ENCODE measurements around the gene HOXA7.
A peak's percentile ranks its signal among the peaks of the same experiment; 100 is the strongest.

HOXA7 gene

GRCh38 chr7:27161214-27161720 is 4.8 kb upstream of the HOXA7 start:
- Mint-ChIP-seq H3K4me1 (peaks cover 34% of the 10 kb centered on the region), H3K36me3 (ENCODE audit: insufficient read depth) (peaks cover 32% of the 10 kb centered on the region), H3K27me3 (peaks cover 80% of the 10 kb centered on the region), H3K27ac (ENCODE audit: low read depth) (no peak overlapping the region), H3K9me3 (no peaks in the 10 kb centered on the region), H3K4me3 (peak overlapping the region; percentile 59)
- no peak for ATAC-seq (replicated peaks; ENCODE audit: extremely low read depth, poor library complexity, severe bottlenecking)
- no peak for DNase-seq (ENCODE audit: low spot score in 2 of 2)

GRCh38 chr7:27160546-27161213 is 4.2 kb upstream of the HOXA7 start:
- Mint-ChIP-seq H3K36me3 (ENCODE audit: insufficient read depth) (peaks cover 33% of the 10 kb centered on the region), H3K4me3 (peak overlapping the region; percentile 59), H3K27me3 (peaks cover 80% of the 10 kb centered on the region), H3K9me3 (no peaks in the 10 kb centered on the region), H3K4me1 (peaks cover 31% of the 10 kb centered on the region), H3K27ac (ENCODE audit: low read depth) (no peak overlapping the region)
- ATAC-seq (replicated peaks; ENCODE audit: extremely low read depth, poor library complexity, severe bottlenecking) (peak; percentile 65), DNase-seq (ENCODE audit: low spot score in 2 of 2) (peak; percentile 74 to 85)

DNA sequence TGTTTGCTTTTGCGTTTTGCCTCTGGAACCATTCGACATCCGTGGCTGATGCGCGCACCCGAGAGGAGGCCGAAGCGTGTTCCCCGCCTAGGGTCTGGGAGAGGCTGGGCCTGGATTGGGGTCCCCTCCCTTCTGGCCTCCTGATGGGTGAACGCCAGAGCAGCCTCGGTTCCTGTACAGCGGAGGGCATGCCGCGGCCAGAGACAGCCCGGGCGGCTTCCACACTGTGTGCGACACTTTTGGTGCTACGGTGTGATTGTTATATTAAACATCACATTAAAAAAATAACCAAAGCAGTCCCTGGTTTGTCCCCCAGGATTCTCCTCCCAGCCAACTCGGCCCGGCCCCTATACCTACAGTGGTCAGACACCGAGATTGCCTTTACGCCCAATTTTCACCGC is 3.7 kb upstream of the HOXA7 start:
- peak overlapping the region; percentile 59 for H3K4me3 Mint-ChIP-seq
- DNase-seq (ENCODE audit: low spot score in 2 of 2), result no peak
- H3K36me3 Mint-ChIP-seq (ENCODE audit: insufficient read depth), result peaks cover 31% of the 10 kb centered on the region
- H3K27ac Mint-ChIP-seq (ENCODE audit: low read depth), result no peak overlapping the region
- no peaks in the 10 kb centered on the region for H3K9me3 Mint-ChIP-seq
- ATAC-seq (replicated peaks; ENCODE audit: extremely low read depth, poor library complexity, severe bottlenecking), result no peak
- peaks cover 82% of the 10 kb centered on the region for H3K27me3 Mint-ChIP-seq
- H3K4me1 Mint-ChIP-seq, result peaks cover 33% of the 10 kb centered on the region

GRCh38 chr7:27159266-27160144 is 3.0 kb upstream of the HOXA7 start:
- no peak overlapping the region for H3K27ac Mint-ChIP-seq (ENCODE audit: low read depth)
- H3K27me3 Mint-ChIP-seq, result peaks cover 87% of the 10 kb centered on the region
- H3K36me3 Mint-ChIP-seq (ENCODE audit: insufficient read depth), result peaks cover 32% of the 10 kb centered on the region
- DNase-seq (ENCODE audit: low spot score in 2 of 2) (no peak), ATAC-seq (replicated peaks; ENCODE audit: extremely low read depth, poor library complexity, severe bottlenecking) (no peak)
- H3K4me1 Mint-ChIP-seq, result peaks cover 38% of the 10 kb centered on the region
- H3K4me3 Mint-ChIP-seq, result peak overlapping the region; percentile 59
- no peaks in the 10 kb centered on the region for H3K9me3 Mint-ChIP-seq

- no peak for DNase-seq (ENCODE audit: low spot score in 2 of 2)
- Mint-ChIP-seq H3K36me3 (ENCODE audit: insufficient read depth) (peaks cover 29% of the 10 kb centered on the region), H3K4me1 (peaks cover 44% of the 10 kb centered on the region), H3K4me3 (no peak overlapping the region), H3K9me3 (no peaks in the 10 kb centered on the region), H3K27me3 (peaks cover 87% of the 10 kb centered on the region), H3K27ac (ENCODE audit: low read depth) (peak overlapping the region; percentile 84)
- ATAC-seq (replicated peaks; ENCODE audit: extremely low read depth, poor library complexity, severe bottlenecking), result no peak
Observed at GRCh38 chr7:27158436-27159265, 2.2 kb upstream of the HOXA7 start.

DNA sequence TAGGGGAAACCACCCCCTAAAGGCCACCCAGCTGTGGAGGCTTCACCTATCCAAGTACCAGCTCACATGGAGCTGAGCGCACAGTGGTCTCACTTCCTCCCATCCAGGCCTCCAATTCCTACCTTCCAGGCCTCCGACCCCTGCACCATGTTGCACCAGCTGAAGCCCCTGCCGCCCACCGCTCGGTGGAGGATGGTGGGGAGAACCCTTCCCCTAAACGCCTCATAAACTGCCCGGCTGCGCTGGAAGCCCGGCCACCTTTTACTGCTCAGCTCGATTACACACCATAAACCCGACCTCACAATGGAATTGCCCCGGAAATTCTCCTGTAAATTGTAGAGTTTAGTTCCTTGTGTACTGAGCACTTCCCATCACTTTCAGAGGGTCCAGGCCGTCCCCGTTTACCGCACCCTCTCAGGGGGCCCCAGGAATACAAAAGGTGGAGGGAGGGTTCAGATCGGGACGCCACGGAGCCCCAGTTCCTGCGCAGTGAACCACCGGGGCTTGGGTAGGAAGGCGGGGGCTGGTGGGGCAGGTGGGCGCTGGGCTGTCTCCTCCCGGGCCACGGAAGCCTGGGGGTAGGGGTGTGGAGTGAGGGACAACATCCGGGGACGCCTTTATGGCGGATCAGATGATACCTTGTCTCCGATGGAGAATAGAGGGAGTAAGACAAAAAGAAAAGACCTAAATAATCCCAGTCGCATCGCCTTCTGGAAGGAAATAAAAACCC is 1.4 kb upstream of the HOXA7 start:
- Mint-ChIP-seq H3K9me3 (no peaks in the 10 kb centered on the region), H3K36me3 (ENCODE audit: insufficient read depth) (peaks cover 29% of the 10 kb centered on the region), H3K4me3 (peak overlapping the region; percentile 48), H3K27ac (ENCODE audit: low read depth) (peak overlapping the region; percentile 84), H3K27me3 (peaks cover 87% of the 10 kb centered on the region), H3K4me1 (peaks cover 44% of the 10 kb centered on the region)
- ATAC-seq (replicated peaks; ENCODE audit: extremely low read depth, poor library complexity, severe bottlenecking), result no peak
- no peak for DNase-seq (ENCODE audit: low spot score in 2 of 2)

GRCh38 chr7:27156916-27157701 is 634 bp upstream of the HOXA7 start:
- no peak for ATAC-seq (replicated peaks; ENCODE audit: extremely low read depth, poor library complexity, severe bottlenecking)
- peaks cover 29% of the 10 kb centered on the region for H3K36me3 Mint-ChIP-seq (ENCODE audit: insufficient read depth)
- no peak for DNase-seq (ENCODE audit: low spot score in 2 of 2)
- H3K4me1 Mint-ChIP-seq, result peaks cover 47% of the 10 kb centered on the region
- peaks cover 87% of the 10 kb centered on the region for H3K27me3 Mint-ChIP-seq
- H3K27ac Mint-ChIP-seq (ENCODE audit: low read depth), result peak overlapping the region; percentile 84
- H3K4me3 Mint-ChIP-seq, result peak overlapping the region; percentile 48
- H3K9me3 Mint-ChIP-seq, result no peaks in the 10 kb centered on the region

- no peak for ATAC-seq (replicated peaks; ENCODE audit: extremely low read depth, poor library complexity, severe bottlenecking)
- peak overlapping the region; percentile 58 for H3K4me3 Mint-ChIP-seq
- no peak for DNase-seq (ENCODE audit: low spot score in 2 of 2)
- peak overlapping the region; percentile 79 for H3K27ac Mint-ChIP-seq (ENCODE audit: low read depth)
- H3K27me3 Mint-ChIP-seq, result peaks cover 93% of the 10 kb centered on the region
- no peaks in the 10 kb centered on the region for H3K9me3 Mint-ChIP-seq
- H3K36me3 Mint-ChIP-seq (ENCODE audit: insufficient read depth), result peaks cover 36% of the 10 kb centered on the region
- H3K4me1 Mint-ChIP-seq, result peaks cover 55% of the 10 kb centered on the region
Observed at GRCh38 chr7:27155816-27156507, 513 bp downstream of the HOXA7 start.

DNA sequence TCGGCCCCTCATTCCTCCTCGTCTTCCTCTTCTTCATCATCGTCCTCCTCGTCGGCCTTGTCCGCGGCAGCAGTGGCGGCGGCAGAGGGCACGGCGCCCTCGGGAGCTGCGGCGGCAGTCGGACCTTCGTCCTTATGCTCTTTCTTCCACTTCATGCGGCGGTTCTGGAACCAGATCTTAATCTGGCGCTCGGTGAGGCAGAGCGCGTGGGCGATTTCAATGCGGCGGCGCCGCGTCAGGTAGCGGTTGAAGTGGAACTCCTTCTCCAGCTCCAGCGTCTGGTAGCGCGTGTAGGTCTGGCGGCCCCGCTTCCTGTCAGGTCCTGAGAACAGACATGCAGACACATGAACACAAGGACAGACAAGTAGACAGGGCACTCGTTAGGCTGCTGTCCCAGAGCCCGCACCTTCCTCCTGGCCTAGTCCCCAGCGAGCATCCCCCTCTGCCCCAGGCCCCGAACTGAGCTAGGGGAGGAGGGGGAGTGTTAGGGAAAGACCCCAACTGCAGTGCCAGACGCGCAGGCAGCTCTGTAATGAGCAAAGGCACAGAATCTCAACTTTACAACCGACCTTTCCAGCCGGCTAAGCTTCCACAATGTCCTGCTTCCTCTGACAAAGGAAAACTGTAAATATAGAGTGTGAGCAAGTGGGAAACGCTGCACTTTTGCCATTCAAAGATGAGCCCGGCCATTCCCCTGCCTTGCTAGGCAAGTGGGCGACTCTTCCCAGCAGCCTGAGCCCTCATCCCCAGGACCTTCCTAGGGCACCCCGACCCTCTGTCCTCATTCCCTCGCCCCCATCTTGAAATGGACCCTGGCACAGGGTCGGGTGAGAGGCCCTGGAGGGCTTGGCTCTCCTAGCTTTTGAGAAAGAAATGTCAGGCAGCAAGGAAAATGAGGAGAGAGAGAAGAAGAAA is 1.3 kb downstream of the HOXA7 start:
- DNase-seq (ENCODE audit: low spot score in 2 of 2), result no peak
- no peak for ATAC-seq (replicated peaks; ENCODE audit: extremely low read depth, poor library complexity, severe bottlenecking)

GRCh38 chr7:27154369-27154768 is 2.1 kb downstream of the HOXA7 start:
- Mint-ChIP-seq H3K4me1 (peaks cover 55% of the 10 kb centered on the region), H3K4me3 (peak overlapping the region; percentile 58), H3K27ac (ENCODE audit: low read depth) (peak overlapping the region; percentile 82), H3K27me3 (peaks cover 96% of the 10 kb centered on the region), H3K36me3 (ENCODE audit: insufficient read depth) (peaks cover 36% of the 10 kb centered on the region), H3K9me3 (no peaks in the 10 kb centered on the region)
- ATAC-seq (replicated peaks; ENCODE audit: extremely low read depth, poor library complexity, severe bottlenecking), result no peak
- DNase-seq (ENCODE audit: low spot score in 2 of 2), result no peak

More for the DNA sequence above, 1.3 kb downstream of the HOXA7 start:
- peak overlapping the region; percentile 58 for H3K4me3 Mint-ChIP-seq
- H3K27ac Mint-ChIP-seq (ENCODE audit: low read depth), result peak overlapping the region; percentile 82
- H3K9me3 Mint-ChIP-seq, result no peaks in the 10 kb centered on the region
- peaks cover 100% of the 10 kb centered on the region for H3K27me3 Mint-ChIP-seq
- peaks cover 61% of the 10 kb centered on the region for H3K4me1 Mint-ChIP-seq
- H3K36me3 Mint-ChIP-seq (ENCODE audit: insufficient read depth), result peaks cover 36% of the 10 kb centered on the region

All from central memory CD8-positive, alpha-beta T cell (primary cell).